A673 (cell line): ENCODE data around the gene RSPH3. TPM values are rescaled to one million over a fixed set of nuclear protein-coding genes. Genes with fewer than 3 reads are reported as not detected.

Experiments used
- BruUV-seq: library from RNA; stranded (reverse); fragments of 400-500 nt; replicated peaks from 2 replicates; lab custom pipeline; 2021; lab: Mats Ljungman, UMichigan
- CTCF ChIA-PET: fragments of 300-600 bp; sonication (Branson Sonifier 250); formaldehyde crosslinking; loops from one replicate; lab custom pipeline; 2022; ENCODE audit warnings: antibody characterized with exemption; lab: Charles Lee
- POLR2A ChIA-PET: fragments of 300-600 bp; sonication (Branson Sonifier 250); formaldehyde crosslinking; loops from one replicate; lab custom pipeline; 2022; ENCODE audit warnings: antibody characterized with exemption; ENCODE audit not compliant: low non-redundant PET; lab: Charles Lee
- DNase-seq: peaks from one replicate; pipeline ENCODE4 v3.0.0-alpha.2; 2015; ENCODE audit warnings: low spot score
- H3K27ac ChIP-seq: fragments of 200-600 bp; sonication (generic); 2 replicates; pipeline ENCODE4 v1.5.1; 2016; ENCODE audit warnings: mixed run types, low read depth, mild to moderate bottlenecking, mixed read lengths, antibody characterized with exemption, low read length; ENCODE audit not compliant: poor library complexity, severe bottlenecking
- H3K27me3 ChIP-seq: fragments of 200-600 bp; sonication (generic); replicated peaks from 2 replicates; pipeline ENCODE4 v1.6.1; 2017; ENCODE audit warnings: mixed run types, low read depth, mild to moderate bottlenecking, mixed read lengths, antibody characterized with exemption, low read length; ENCODE audit not compliant: insufficient read depth, poor library complexity
- H3K36me3 ChIP-seq: fragments of 200-600 bp; sonication (generic); 2 replicates; pipeline ENCODE4 v1.6.1; 2016; ENCODE audit warnings: mixed run types, mild to moderate bottlenecking, mixed read lengths, antibody characterized with exemption, low read length; ENCODE audit not compliant: insufficient read depth, poor library complexity, severe bottlenecking
- H3K4me1 ChIP-seq: fragments of 200-600 bp; sonication (generic); 2 replicates; pipeline ENCODE4 v1.6.1; 2017; ENCODE audit warnings: mixed run types, mild to moderate bottlenecking, mixed read lengths, antibody characterized with exemption, low read length; ENCODE audit not compliant: insufficient read depth, poor library complexity, severe bottlenecking
- H3K4me3 ChIP-seq: fragments of 200-600 bp; sonication (generic); 2 replicates; pipeline ENCODE4 v1.5.1; 2016; ENCODE audit warnings: low read depth, mixed run types, mild to moderate bottlenecking, mixed read lengths, low read length; ENCODE audit not compliant: poor library complexity, severe bottlenecking
- H3K9me3 ChIP-seq: fragments of 200-600 bp; sonication (generic); 2 replicates; pipeline ENCODE4 v1.6.1; 2016; ENCODE audit warnings: mixed run types, low read depth, mild to moderate bottlenecking, mixed read lengths, antibody characterized with exemption, low read length; ENCODE audit not compliant: poor library complexity, severe bottlenecking
- EZH2 ChIP-seq: fragments of 200-600 bp; sonication (generic); IDR thresholded peaks from 2 replicates; pipeline ENCODE4 v1.6.1; 2017; ENCODE audit warnings: borderline replicate concordance, low read depth, mild to moderate bottlenecking, mixed read lengths, antibody characterized with exemption, low read length; ENCODE audit not compliant: poor library complexity, severe bottlenecking
- intact Hi-C: fragments of 100-400 bp; cut with micrococcal nuclease; formaldehyde crosslinking; loops from one replicate; pipeline ENCODE4 v1.10.0; 2022; ENCODE audit not compliant: unreplicated experiment
- total RNA-seq: library from RNA; stranded (reverse); gene quantifications from 2 replicates; pipeline ENCODE4 v1.2.3, GENCODE V29; 2021
- TF ChIP-seq, protein P1 (sequence below): fragments of 300-800, 200-600 bp; sonication (generic); conservative IDR thresholded peaks from 2 replicates; pipeline ENCODE4 v1.5.1; 2017; ENCODE audit warnings: low read depth, mild to moderate bottlenecking, antibody characterized with exemption, low read length, moderate library complexity, mixed read lengths

The RSPH3 gene
- total RNA-seq, 1 experiment from 2014 or later: 4.0 TPM

DNA sequence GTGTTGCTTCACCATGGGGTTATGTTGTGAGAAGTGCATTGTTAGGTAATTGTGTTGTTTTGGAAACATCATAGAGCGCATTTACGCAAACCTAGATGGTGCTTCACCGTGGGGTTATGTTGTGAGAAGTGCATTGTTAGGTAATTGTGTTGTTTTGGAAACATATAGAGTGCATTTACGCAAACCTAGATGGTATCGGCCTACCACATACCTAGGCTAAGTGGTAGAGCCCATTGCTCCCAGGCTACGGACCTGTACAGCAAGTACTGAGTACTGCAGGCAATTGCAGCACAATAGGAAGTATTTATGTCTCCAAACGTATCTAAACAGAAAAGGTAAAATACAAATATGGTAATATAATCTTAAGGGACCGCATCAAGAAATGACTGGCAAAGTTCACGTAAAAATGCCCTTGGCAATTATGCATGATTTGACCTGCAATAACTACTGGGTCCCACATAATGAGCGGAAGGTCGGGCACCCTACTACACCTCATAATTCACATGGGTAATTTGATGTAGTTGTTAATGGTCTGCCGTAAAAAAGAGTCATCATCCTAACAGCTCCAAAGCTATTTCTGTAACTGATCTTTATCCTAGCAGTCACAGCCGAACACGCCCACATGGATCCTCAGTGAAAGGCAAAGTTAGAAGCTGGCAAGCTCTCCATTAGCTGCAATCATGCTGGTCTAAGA is 76.0 kb downstream of the RSPH3 start:
- Histone ChIP-seq H3K9me3 (no peaks in the 10 kb centered on the region), H3K36me3 (no peaks in the 10 kb centered on the region), H3K4me3 (no peak overlapping the region), H3K4me1 (no peaks in the 10 kb centered on the region), H3K27me3 (no peaks in the 10 kb centered on the region), H3K27ac (no peak overlapping the region)
- peak; percentile 20 for DNase-seq
- ChIA-PET CTCF (no interaction called here), POLR2A (no interaction called here)
- intact Hi-C loops: no loop called here
- BruUV-seq: no TSS peak
- TF ChIP-seq EZH2: no peak
- TF ChIP-seq, protein P1, sequence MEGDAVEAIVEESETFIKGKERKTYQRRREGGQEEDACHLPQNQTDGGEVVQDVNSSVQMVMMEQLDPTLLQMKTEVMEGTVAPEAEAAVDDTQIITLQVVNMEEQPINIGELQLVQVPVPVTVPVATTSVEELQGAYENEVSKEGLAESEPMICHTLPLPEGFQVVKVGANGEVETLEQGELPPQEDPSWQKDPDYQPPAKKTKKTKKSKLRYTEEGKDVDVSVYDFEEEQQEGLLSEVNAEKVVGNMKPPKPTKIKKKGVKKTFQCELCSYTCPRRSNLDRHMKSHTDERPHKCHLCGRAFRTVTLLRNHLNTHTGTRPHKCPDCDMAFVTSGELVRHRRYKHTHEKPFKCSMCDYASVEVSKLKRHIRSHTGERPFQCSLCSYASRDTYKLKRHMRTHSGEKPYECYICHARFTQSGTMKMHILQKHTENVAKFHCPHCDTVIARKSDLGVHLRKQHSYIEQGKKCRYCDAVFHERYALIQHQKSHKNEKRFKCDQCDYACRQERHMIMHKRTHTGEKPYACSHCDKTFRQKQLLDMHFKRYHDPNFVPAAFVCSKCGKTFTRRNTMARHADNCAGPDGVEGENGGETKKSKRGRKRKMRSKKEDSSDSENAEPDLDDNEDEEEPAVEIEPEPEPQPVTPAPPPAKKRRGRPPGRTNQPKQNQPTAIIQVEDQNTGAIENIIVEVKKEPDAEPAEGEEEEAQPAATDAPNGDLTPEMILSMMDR: no peak

Other genes with a start within 250 kb of the RSPH3 start
- gene EZR, start 180.8 kb downstream of the RSPH3 start, total RNA-seq: 144 and 146 TPM in 2 replicates
- 0.11 TPM in 1 of 2 replicates, not detected in the other for gene TAGAP, start 44.8 kb upstream of the RSPH3 start, total RNA-seq
- not detected in 2 replicates for gene FNDC1, start 169.2 kb upstream of the RSPH3 start, total RNA-seq